HEK293 (cell line): ENCODE measurements around the gene KRTAP26-1.

Source experiments
- CTCF ChIA-PET: fragments of 350-600 bp; formaldehyde crosslinking; extraction: SDS; loops from one replicate; lab custom pipeline; 2021; ENCODE audit warnings: antibody characterized with exemption; lab: Yijun Ruan, JAX
- POLR2A ChIA-PET: fragments of 300-600 bp; formaldehyde crosslinking; extraction: SDS; loops from one replicate; lab custom pipeline; 2020; ENCODE audit warnings: antibody characterized with exemption, inconsistent platforms; lab: Yijun Ruan, JAX
- H3K27ac ChIP-seq: fragments of 200-500 bp; sonication (Bioruptor generic); 2 replicates; pipeline ENCODE4 v1.5.1; 2014; ENCODE audit warnings: low read depth, low read length, control low read depth, inconsistent platforms; ENCODE audit errors: extremely low read depth
- H3K36me3 ChIP-seq, 2 experiments: fragments of 200-500 bp in 1 of 2; sonication (Bioruptor generic) in 1 of 2; 1 replicate in 1 of 2; 2 replicates in 1 of 2; pipeline ENCODE4 v1.5.1; 2014 to 2017; ENCODE audit warnings: inconsistent platforms in 2 of 2, low read length in 2 of 2; ENCODE audit not compliant: control insufficient read depth in 2 of 2, insufficient read depth in 1 of 2
- H3K4me1 ChIP-seq: fragments of 200-500 bp; sonication (Bioruptor generic); 2 replicates; pipeline ENCODE4 v1.5.1; 2014; ENCODE audit warnings: mild to moderate bottlenecking, low read length, inconsistent platforms; ENCODE audit not compliant: control insufficient read depth, insufficient read depth
- H3K4me3 ChIP-seq: 2 replicates; pipeline ENCODE4 v1.5.1; 2011; ENCODE audit warnings: low read depth, mild to moderate bottlenecking, control low read depth, low read length, moderate library complexity
- H3K9me3 ChIP-seq: fragments of 200-500 bp; sonication (Bioruptor generic); 2 replicates; pipeline ENCODE4 v1.5.1; 2014; ENCODE audit warnings: low read depth, low read length, inconsistent platforms; ENCODE audit not compliant: control insufficient read depth, insufficient read depth
- BCL11A ChIP-seq: fragments of 450-650 bp; formaldehyde crosslinking; IDR thresholded peaks from 2 replicates; pipeline ENCODE4 v1.5.1; 2016; ENCODE audit warnings: low read depth, missing biosample characterization, missing genetic modification characterization
- MZF1 ChIP-seq: fragments of 450-650 bp; formaldehyde crosslinking; IDR thresholded peaks from 2 replicates; pipeline ENCODE4 v1.5.1; 2017; ENCODE audit warnings: missing biosample characterization, missing genetic modification characterization, borderline replicate concordance
- ZBTB8A ChIP-seq: fragments of 450-650 bp; formaldehyde crosslinking; IDR thresholded peaks from 2 replicates; pipeline ENCODE4 v1.5.1; 2016; ENCODE audit warnings: missing biosample characterization, missing genetic modification characterization
- ZNF10 ChIP-seq: fragments of 450-650 bp; formaldehyde crosslinking; IDR thresholded peaks from 2 replicates; pipeline ENCODE4 v1.5.1; 2017; ENCODE audit warnings: missing biosample characterization, missing genetic modification characterization
- ZNF114 ChIP-seq: fragments of 450-650 bp; formaldehyde crosslinking; IDR thresholded peaks from 2 replicates; pipeline ENCODE4 v1.5.0; 2017; ENCODE audit warnings: missing biosample characterization, missing genetic modification characterization
- ZNF138 ChIP-seq: fragments of 450-650 bp; formaldehyde crosslinking; IDR thresholded peaks from 2 replicates; pipeline ENCODE4 v1.5.1; 2016; ENCODE audit warnings: missing biosample characterization, missing genetic modification characterization, borderline replicate concordance
- ZNF146 ChIP-seq: fragments of 450-650 bp; formaldehyde crosslinking; IDR thresholded peaks from 2 replicates; pipeline ENCODE4 v1.5.1; 2016; ENCODE audit warnings: missing biosample characterization, missing genetic modification characterization
- ZNF202 ChIP-seq: fragments of 450-650 bp; formaldehyde crosslinking; IDR thresholded peaks from 2 replicates; pipeline ENCODE4 v1.5.1; 2016; ENCODE audit warnings: missing biosample characterization, missing genetic modification characterization, borderline replicate concordance
- ZNF366 ChIP-seq: fragments of 450-650 bp; formaldehyde crosslinking; conservative IDR thresholded peaks from 2 replicates; pipeline ENCODE4 v1.5.1; 2016; ENCODE audit warnings: missing biosample characterization, missing genetic modification characterization
- ZNF404 ChIP-seq: fragments of 450-650 bp; formaldehyde crosslinking; IDR thresholded peaks from 2 replicates; pipeline ENCODE4 v1.5.1; 2017; ENCODE audit warnings: missing biosample characterization, missing genetic modification characterization
- ZNF416 ChIP-seq: fragments of 450-650 bp; formaldehyde crosslinking; IDR thresholded peaks from 2 replicates; pipeline ENCODE4 v1.5.1; 2016; ENCODE audit warnings: missing biosample characterization, missing genetic modification characterization
- ZNF473 ChIP-seq: fragments of 450-650 bp; formaldehyde crosslinking; IDR thresholded peaks from 2 replicates; pipeline ENCODE4 v1.5.1; 2017; ENCODE audit warnings: missing biosample characterization, missing genetic modification characterization
- ZNF76 ChIP-seq: fragments of 450-650 bp; formaldehyde crosslinking; IDR thresholded peaks from 2 replicates; pipeline ENCODE4; 2016; ENCODE audit warnings: low read depth, missing biosample characterization, missing genetic modification characterization, borderline replicate concordance
- TF ChIP-seq, protein P1 (sequence below): fragments of 450-650 bp; formaldehyde crosslinking; optimal IDR thresholded peaks from 2 replicates; pipeline ENCODE3; 2016; ENCODE audit warnings: missing biosample characterization, mild to moderate bottlenecking, missing genetic modification characterization
- TF ChIP-seq, protein P2 (sequence below): fragments of 450-650 bp; formaldehyde crosslinking; IDR thresholded peaks from 2 replicates; pipeline ENCODE4 v1.5.1; 2016; ENCODE audit warnings: missing biosample characterization, missing genetic modification characterization
- TF ChIP-seq, protein P3 (sequence below): fragments of 450-650 bp; formaldehyde crosslinking; IDR thresholded peaks from 2 replicates; pipeline ENCODE4 v1.5.1; 2017; ENCODE audit warnings: missing biosample characterization, mild to moderate bottlenecking, missing genetic modification characterization, moderate library complexity
- TF ChIP-seq, protein P4 (sequence below): fragments of 450-650 bp; formaldehyde crosslinking; IDR thresholded peaks from 2 replicates; pipeline ENCODE4 v1.5.1; 2016; ENCODE audit warnings: missing biosample characterization, missing genetic modification characterization, borderline replicate concordance
- TF ChIP-seq, protein P5 (sequence below): fragments of 450-650 bp; formaldehyde crosslinking; IDR thresholded peaks from 2 replicates; pipeline ENCODE4 v1.5.1; 2016; ENCODE audit warnings: missing biosample characterization, missing genetic modification characterization

KRTAP26-1 gene

DNA sequence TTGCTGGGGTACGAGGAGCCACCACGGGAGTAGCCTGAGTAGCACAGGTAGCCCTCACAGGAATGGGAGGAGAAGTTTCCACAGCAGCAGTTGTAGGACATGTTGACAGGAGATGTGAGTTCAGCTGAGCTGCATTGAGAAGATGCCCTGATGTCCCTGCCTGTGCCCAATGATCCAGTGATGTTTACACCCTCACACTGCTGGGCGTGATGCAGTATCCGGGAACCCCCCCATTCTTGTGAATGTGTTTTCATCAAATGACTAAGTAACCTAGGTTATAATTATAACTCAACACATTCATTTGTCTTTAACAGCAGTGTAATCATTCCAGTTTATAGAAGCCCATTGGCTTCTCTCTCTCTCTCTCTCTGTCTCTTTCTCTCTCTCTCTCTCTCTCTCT is 28.4 kb upstream of the KRTAP26-1 start, which contains the start of gene KRTAP23-1:
TSS of gene KRTAP23-1 (minus strand) at position 101 of the 400 bp plus-strand sequence. CDS start at position 101, 0 bp downstream.
- H3K4me3 ChIP-seq = no peak within 1 kb of the TSS
- H3K9me3 ChIP-seq = no peaks in the 10 kb centered on the region
- H3K27ac ChIP-seq = no peak within 1 kb of the TSS
- CTCF ChIA-PET = interaction anchor here (1.7 kb wide), 1 partner anchor 69 kb away, joined by 5 read pairs; no protein-coding TSS in a partner anchor
- H3K36me3 ChIP-seq = no peaks in the 10 kb centered on the region
- POLR2A ChIA-PET = no interaction called here
- 0 out of 2 replicates have a peak, but pooled peaks cover 2% of the 10 kb centered on the region for H3K4me1 ChIP-seq
- TF ChIP-seq ZNF416 (tag by site-specific recombination) (no peak), ZNF366 (tag by site-specific recombination) (no peak), ZNF404 (tag by site-specific recombination) (no peak), ZBTB8A (no peak), ZNF202 (tag by site-specific recombination) (no peak), BCL11A (tag by site-specific recombination) (no peak), ZNF473 (tag by site-specific recombination) (no peak), ZNF76 (tag by site-specific recombination) (no peak), MZF1 (tag by site-specific recombination) (no peak), ZNF10 (tag by site-specific recombination) (no peak), ZNF146 (no peak), ZNF138 (tag by site-specific recombination) (no peak), ZNF114 (tag by site-specific recombination) (no peak)
- TF ChIP-seq, protein P1, sequence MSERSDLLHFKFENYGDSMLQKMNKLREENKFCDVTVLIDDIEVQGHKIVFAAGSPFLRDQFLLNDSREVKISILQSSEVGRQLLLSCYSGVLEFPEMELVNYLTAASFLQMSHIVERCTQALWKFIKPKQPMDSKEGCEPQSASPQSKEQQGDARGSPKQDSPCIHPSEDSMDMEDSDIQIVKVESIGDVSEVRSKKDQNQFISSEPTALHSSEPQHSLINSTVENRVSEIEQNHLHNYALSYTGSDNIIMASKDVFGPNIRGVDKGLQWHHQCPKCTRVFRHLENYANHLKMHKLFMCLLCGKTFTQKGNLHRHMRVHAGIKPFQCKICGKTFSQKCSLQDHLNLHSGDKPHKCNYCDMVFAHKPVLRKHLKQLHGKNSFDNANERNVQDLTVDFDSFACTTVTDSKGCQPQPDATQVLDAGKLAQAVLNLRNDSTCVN (tag by site-specific recombination) = no peak
- TF ChIP-seq, protein P2, sequence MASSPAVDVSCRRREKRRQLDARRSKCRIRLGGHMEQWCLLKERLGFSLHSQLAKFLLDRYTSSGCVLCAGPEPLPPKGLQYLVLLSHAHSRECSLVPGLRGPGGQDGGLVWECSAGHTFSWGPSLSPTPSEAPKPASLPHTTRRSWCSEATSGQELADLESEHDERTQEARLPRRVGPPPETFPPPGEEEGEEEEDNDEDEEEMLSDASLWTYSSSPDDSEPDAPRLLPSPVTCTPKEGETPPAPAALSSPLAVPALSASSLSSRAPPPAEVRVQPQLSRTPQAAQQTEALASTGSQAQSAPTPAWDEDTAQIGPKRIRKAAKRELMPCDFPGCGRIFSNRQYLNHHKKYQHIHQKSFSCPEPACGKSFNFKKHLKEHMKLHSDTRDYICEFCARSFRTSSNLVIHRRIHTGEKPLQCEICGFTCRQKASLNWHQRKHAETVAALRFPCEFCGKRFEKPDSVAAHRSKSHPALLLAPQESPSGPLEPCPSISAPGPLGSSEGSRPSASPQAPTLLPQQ (tag by site-specific recombination) = no peak
- TF ChIP-seq, protein P3, sequence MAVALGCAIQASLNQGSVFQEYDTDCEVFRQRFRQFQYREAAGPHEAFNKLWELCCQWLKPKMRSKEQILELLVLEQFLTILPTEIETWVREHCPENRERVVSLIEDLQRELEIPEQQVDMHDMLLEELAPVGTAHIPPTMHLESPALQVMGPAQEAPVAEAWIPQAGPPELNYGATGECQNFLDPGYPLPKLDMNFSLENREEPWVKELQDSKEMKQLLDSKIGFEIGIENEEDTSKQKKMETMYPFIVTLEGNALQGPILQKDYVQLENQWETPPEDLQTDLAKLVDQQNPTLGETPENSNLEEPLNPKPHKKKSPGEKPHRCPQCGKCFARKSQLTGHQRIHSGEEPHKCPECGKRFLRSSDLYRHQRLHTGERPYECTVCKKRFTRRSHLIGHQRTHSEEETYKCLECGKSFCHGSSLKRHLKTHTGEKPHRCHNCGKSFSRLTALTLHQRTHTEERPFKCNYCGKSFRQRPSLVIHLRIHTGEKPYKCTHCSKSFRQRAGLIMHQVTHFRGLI (tag by site-specific recombination) = no peak
- TF ChIP-seq, protein P4, sequence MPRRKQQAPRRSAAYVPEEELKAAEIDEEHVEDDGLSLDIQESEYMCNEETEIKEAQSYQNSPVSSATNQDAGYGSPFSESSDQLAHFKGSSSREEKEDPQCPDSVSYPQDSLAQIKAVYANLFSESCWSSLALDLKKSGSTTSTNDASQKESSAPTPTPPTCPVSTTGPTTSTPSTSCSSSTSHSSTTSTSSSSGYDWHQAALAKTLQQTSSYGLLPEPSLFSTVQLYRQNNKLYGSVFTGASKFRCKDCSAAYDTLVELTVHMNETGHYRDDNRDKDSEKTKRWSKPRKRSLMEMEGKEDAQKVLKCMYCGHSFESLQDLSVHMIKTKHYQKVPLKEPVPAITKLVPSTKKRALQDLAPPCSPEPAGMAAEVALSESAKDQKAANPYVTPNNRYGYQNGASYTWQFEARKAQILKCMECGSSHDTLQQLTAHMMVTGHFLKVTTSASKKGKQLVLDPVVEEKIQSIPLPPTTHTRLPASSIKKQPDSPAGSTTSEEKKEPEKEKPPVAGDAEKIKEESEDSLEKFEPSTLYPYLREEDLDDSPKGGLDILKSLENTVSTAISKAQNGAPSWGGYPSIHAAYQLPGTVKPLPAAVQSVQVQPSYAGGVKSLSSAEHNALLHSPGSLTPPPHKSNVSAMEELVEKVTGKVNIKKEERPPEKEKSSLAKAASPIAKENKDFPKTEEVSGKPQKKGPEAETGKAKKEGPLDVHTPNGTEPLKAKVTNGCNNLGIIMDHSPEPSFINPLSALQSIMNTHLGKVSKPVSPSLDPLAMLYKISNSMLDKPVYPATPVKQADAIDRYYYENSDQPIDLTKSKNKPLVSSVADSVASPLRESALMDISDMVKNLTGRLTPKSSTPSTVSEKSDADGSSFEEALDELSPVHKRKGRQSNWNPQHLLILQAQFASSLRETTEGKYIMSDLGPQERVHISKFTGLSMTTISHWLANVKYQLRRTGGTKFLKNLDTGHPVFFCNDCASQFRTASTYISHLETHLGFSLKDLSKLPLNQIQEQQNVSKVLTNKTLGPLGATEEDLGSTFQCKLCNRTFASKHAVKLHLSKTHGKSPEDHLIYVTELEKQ (tag by site-specific recombination) = no peak
- TF ChIP-seq, protein P5, sequence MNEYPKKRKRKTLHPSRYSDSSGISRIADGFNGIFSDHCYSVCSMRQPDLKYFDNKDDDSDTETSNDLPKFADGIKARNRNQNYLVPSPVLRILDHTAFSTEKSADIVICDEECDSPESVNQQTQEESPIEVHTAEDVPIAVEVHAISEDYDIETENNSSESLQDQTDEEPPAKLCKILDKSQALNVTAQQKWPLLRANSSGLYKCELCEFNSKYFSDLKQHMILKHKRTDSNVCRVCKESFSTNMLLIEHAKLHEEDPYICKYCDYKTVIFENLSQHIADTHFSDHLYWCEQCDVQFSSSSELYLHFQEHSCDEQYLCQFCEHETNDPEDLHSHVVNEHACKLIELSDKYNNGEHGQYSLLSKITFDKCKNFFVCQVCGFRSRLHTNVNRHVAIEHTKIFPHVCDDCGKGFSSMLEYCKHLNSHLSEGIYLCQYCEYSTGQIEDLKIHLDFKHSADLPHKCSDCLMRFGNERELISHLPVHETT (tag by site-specific recombination) = no peak
